ENCODE measurements around the gene NEIL1. TPM values are rescaled to one million over a fixed set of nuclear protein-coding genes. Genes with fewer than 3 reads are reported as not detected.

The NEIL1 gene
- total RNA-seq, 1 experiment from 2014 or later = 41.4 TPM

- no peak overlapping the region for H3K27ac ChIP-seq (ENCODE audit: low read depth, low read length)
- DNase-seq (ENCODE audit: low read depth, low spot score) = no peak
- no peaks in the 10 kb centered on the region for H3K4me1 ChIP-seq (ENCODE audit: control insufficient read depth in 1 of 2, insufficient read depth in 2 of 2, low read length in 2 of 2)
- H3K9me2 ChIP-seq (ENCODE audit: insufficient read depth) = no peaks in the 10 kb centered on the region
- TF ChIP-seq MAX (IDR thresholded peaks at IDR 0.05) = no peak
- TF ChIP-seq YY1 (IDR thresholded peaks at IDR 0.05; ENCODE audit: extremely low read depth, insufficient replicate concordance, low read depth, low read length) = no peak
- no peak for TF ChIP-seq SRF (IDR thresholded peaks at IDR 0.05; ENCODE audit: low read depth)
- TF ChIP-seq SIN3A (IDR thresholded peaks at IDR 0.05; ENCODE audit: low read depth) = no peak
- TF ChIP-seq CTCF (IDR thresholded peaks at IDR 0.05 in 2 of 3, conservative IDR thresholded peaks at IDR 0.05 in 1 of 3; ENCODE audit: borderline replicate concordance in 1 of 3, insufficient read depth in 1 of 3, low read depth in 2 of 3, low read length in 2 of 3) = no peak
- TF ChIP-seq ZFX (IDR thresholded peaks at IDR 0.05) = no peak
- TF ChIP-seq JUND (IDR thresholded peaks at IDR 0.05) = no peak
- no peak for TF ChIP-seq ELF1 (IDR thresholded peaks at IDR 0.05; ENCODE audit: borderline replicate concordance, low read depth)
- no peak for TF ChIP-seq POLR2A (IDR thresholded peaks at IDR 0.05; ENCODE audit: borderline replicate concordance, extremely low read depth, insufficient read depth, insufficient read length)
- TF ChIP-seq EZH2phosphoT487 (IDR thresholded peaks at IDR 0.05; ENCODE audit: borderline replicate concordance) = no peak
- no peak for TF ChIP-seq SP1 (IDR thresholded peaks at IDR 0.05; ENCODE audit: low read depth)
- TF ChIP-seq REST (IDR thresholded peaks at IDR 0.05; ENCODE audit: low read depth) = no peak
- H3K9ac ChIP-seq (ENCODE audit: low read length) = no peak overlapping the region
- no peaks in the 10 kb centered on the region for H3K27me3 ChIP-seq (ENCODE audit: insufficient read depth, low read length)
- H3K9me3 ChIP-seq (ENCODE audit: control insufficient read depth in 1 of 2, insufficient read depth in 1 of 2, low read depth in 1 of 2, low read length in 2 of 2) = no peaks in the 10 kb centered on the region
- ATAC-seq = no peak
- no peak overlapping the region for H3K4me3 ChIP-seq (replicated peaks in 1 of 2; ENCODE audit: low read depth in 1 of 2, low read length in 2 of 2)
- H2AFZ ChIP-seq (ENCODE audit: low read depth, low read length, poor library complexity, severe bottlenecking) = no peak overlapping the region
- no peaks in the 10 kb centered on the region for H3K79me2 ChIP-seq (ENCODE audit: insufficient read depth, low read length)
- peaks cover 4 to 8% of the 10 kb centered on the region in 2 experiments; a peak in 3 of 4 replicates for H3K36me3 ChIP-seq (ENCODE audit: control insufficient read depth in 1 of 2, insufficient read depth in 2 of 2, low read length in 2 of 2)
- POLR2A ChIA-PET = no interaction called here
- no TSS peak for BruUV-seq (replicated peaks)
- H4K20me1 ChIP-seq (ENCODE audit: insufficient read depth) = no peaks in the 10 kb centered on the region
- CTCF ChIA-PET = no interaction called here
- RAD21 ChIA-PET (ENCODE audit: low non-redundant PET in 1 of 2, low total read pairs in 2 of 2, uncharacterized antibody in 2 of 2, unreplicated experiment in 2 of 2) = no interaction called here
- intact Hi-C loops (cut with micrococcal nuclease) = no loop called here
- H3K4me2 ChIP-seq (ENCODE audit: low read length) = no peak overlapping the region
Measured at GRCh38 chr15:75360856-75361255, 14.0 kb downstream of the NEIL1 start.
